GM23338 (cell line): ENCODE measurements around the gene TRIM67.

ENCODE experiments used
- CREB1 ChIP-seq: fragments of 250-450 bp; sonication (Bioruptor Pico); IDR thresholded peaks from 2 replicates; pipeline ENCODE4 v1.5.0; 2020; ENCODE audit warnings: low read depth, mild to moderate bottlenecking, moderate library complexity
- CTCF ChIP-seq, 2 experiments: fragments of 200-600 bp in 1 of 2; sonication (generic) in 1 of 2; conservative IDR thresholded peaks; 2 replicates each; pipeline versions ENCODE4 v1.5.1 to v1.6.1; 2016 to 2017; ENCODE audit warnings: antibody characterized with exemption in 2 of 2, low read depth in 2 of 2, mild to moderate bottlenecking in 2 of 2, moderate library complexity in 1 of 2
- ETS1 ChIP-seq: IDR thresholded peaks from 2 replicates; pipeline ENCODE4 v1.6.1; 2016; ENCODE audit warnings: antibody characterized with exemption
- EZH2 ChIP-seq: fragments of 200-600 bp; sonication (generic); IDR thresholded peaks from one replicate; pipeline ENCODE4 v1.8.0; 2017; ENCODE audit warnings: antibody characterized with exemption, mild to moderate bottlenecking, low read depth; ENCODE audit not compliant: unreplicated experiment
- EZH2phosphoT487 ChIP-seq: fragments of 200-600 bp; sonication (generic); IDR thresholded peaks from one replicate; pipeline ENCODE4 v1.8.1; 2018; ENCODE audit warnings: antibody characterized with exemption; ENCODE audit not compliant: unreplicated experiment
- POLR2AphosphoS5 ChIP-seq: IDR thresholded peaks from 2 replicates; pipeline ENCODE4 v1.6.1; 2016; ENCODE audit warnings: antibody characterized with exemption, low read depth
- REST ChIP-seq: IDR thresholded peaks from one replicate; pipeline ENCODE4 v1.6.1; 2018; ENCODE audit warnings: antibody characterized with exemption; ENCODE audit not compliant: unreplicated experiment
- STAT1 ChIP-seq: IDR thresholded peaks from one replicate; pipeline ENCODE4 v1.6.1; 2016; ENCODE audit warnings: antibody characterized with exemption; ENCODE audit not compliant: unreplicated experiment
- ZNF114 ChIP-seq: fragments of 250-450 bp; sonication (Bioruptor Pico); IDR thresholded peaks from 2 replicates; pipeline ENCODE4 v1.5.0; 2020; ENCODE audit warnings: mild to moderate bottlenecking, moderate library complexity

GRCh38 chr1:231184891-231185290, 23.0 kb downstream of the TRIM67 start:
- no peak for TF ChIP-seq EZH2
- TF ChIP-seq STAT1 = no peak
- TF ChIP-seq CTCF (conservative IDR thresholded peaks at IDR 0.05; ENCODE audit: low read depth in 2 of 2) = no peak
- TF ChIP-seq POLR2AphosphoS5 = no peak
- no peak for TF ChIP-seq EZH2phosphoT487
- no peak for TF ChIP-seq REST
- TF ChIP-seq ETS1 = no peak
- no peak for TF ChIP-seq ZNF114 (CRISPR knock-in tag)
- TF ChIP-seq CREB1 = no peak
